H1 (cell line): ENCODE results near the gene ZDHHC3. TPM values are rescaled to one million over a fixed set of nuclear protein-coding genes. Genes with fewer than 3 reads are reported as not detected.

Source experiments
- ASH2L ChIP-seq: fragments of 200-600, 300-600 bp; sonication (generic); IDR thresholded peaks from one replicate; pipeline ENCODE4 v1.7.1; 2017; ENCODE audit warnings: low read length
- BCL11A ChIP-seq, 2 experiments: IDR thresholded peaks; one replicate each; pipeline ENCODE4 v1.6.1; 2011; ENCODE audit warnings: low read depth in 2 of 2, low read length in 2 of 2, mild to moderate bottlenecking in 2 of 2
- CHD1 ChIP-seq: IDR thresholded peaks from 2 replicates; pipeline ENCODE4 v1.6.1; 2012; ENCODE audit warnings: low read depth, low read length, improper control_type of control experiment
- CREB1 ChIP-seq: IDR thresholded peaks from 2 replicates; pipeline ENCODE4 v1.6.1; 2012; ENCODE audit warnings: inconsistent platforms
- CTBP2 ChIP-seq: IDR thresholded peaks from 2 replicates; pipeline ENCODE4 v1.7.0; 2011; ENCODE audit warnings: borderline replicate concordance, mild to moderate bottlenecking, moderate library complexity, mixed read lengths, low read length; ENCODE audit not compliant: insufficient read depth, insufficient read length
- EGR1 ChIP-seq: IDR thresholded peaks from 2 replicates; pipeline ENCODE4 v1.6.1; 2011; ENCODE audit warnings: low read depth, low read length, borderline replicate concordance
- EP300 ChIP-seq, 2 experiments: IDR thresholded peaks; 1 replicate in 1 of 2; 2 replicates in 1 of 2; pipeline ENCODE4 v1.6.1; 2011 to 2012; ENCODE audit warnings: low read depth in 2 of 2, low read length in 2 of 2, mild to moderate bottlenecking in 2 of 2, borderline replicate concordance in 1 of 2, inconsistent platforms in 1 of 2, moderate library complexity in 1 of 2
- FOSL1 ChIP-seq: IDR thresholded peaks from 2 replicates; pipeline ENCODE4 v1.6.1; 2011; ENCODE audit warnings: mild to moderate bottlenecking, low read depth, low read length, moderate library complexity; ENCODE audit not compliant: insufficient read depth
- HDAC2 ChIP-seq, 2 experiments: fragments of 300-600 bp in 1 of 2; sonication (generic) in 1 of 2; IDR thresholded peaks; 2 replicates each; pipeline ENCODE4 v1.6.1; 2011 to 2012; ENCODE audit warnings: low read depth in 2 of 2, low read length in 2 of 2, mild to moderate bottlenecking in 2 of 2, moderate library complexity in 2 of 2, borderline replicate concordance in 1 of 2, inconsistent platforms in 1 of 2
- JUND ChIP-seq: IDR thresholded peaks from 2 replicates; pipeline ENCODE4 v1.6.1; 2011; ENCODE audit warnings: mild to moderate bottlenecking, improper control_type of control experiment, low read length
- KDM4A ChIP-seq: IDR thresholded peaks from one replicate; pipeline ENCODE4 v1.7.1; 2012; ENCODE audit warnings: low read depth, mild to moderate bottlenecking, moderate library complexity, low read length, inconsistent platforms; ENCODE audit not compliant: severe bottlenecking
- KDM5A ChIP-seq: fragments of 200-600 bp; IDR thresholded peaks from 2 replicates; pipeline ENCODE4 v1.7.1; 2012; ENCODE audit warnings: mild to moderate bottlenecking, low read length, inconsistent platforms, mixed read lengths
- PHF8 ChIP-seq: fragments of 200-600 bp; sonication (generic); conservative IDR thresholded peaks from 2 replicates; pipeline ENCODE4 v1.7.1; 2012; ENCODE audit warnings: low read depth, mild to moderate bottlenecking, inconsistent platforms, low read length, moderate library complexity
- POLR2A ChIP-seq, 2 experiments: IDR thresholded peaks; 1 replicate in 1 of 2; 2 replicates in 1 of 2; pipeline ENCODE4 v1.6.1; 2011; ENCODE audit warnings: low read depth in 2 of 2, low read length in 2 of 2, mild to moderate bottlenecking in 2 of 2; ENCODE audit errors: control extremely low read depth in 1 of 2
- POU5F1 ChIP-seq: IDR thresholded peaks from 2 replicates; pipeline ENCODE4 v1.6.1; 2011; ENCODE audit warnings: low read depth, mild to moderate bottlenecking, low read length, moderate library complexity
- RBBP5 ChIP-seq: IDR thresholded peaks from 2 replicates; pipeline ENCODE4 v1.7.1; 2012; ENCODE audit warnings: low read depth, mild to moderate bottlenecking, inconsistent platforms, low read length, moderate library complexity, borderline replicate concordance
- SIN3A ChIP-seq, 2 experiments: IDR thresholded peaks in 1 of 2; conservative IDR thresholded peaks in 1 of 2; 2 replicates each; pipeline ENCODE4 v1.6.1; 2011 to 2012; ENCODE audit warnings: low read length in 2 of 2, improper control_type of control experiment in 1 of 2, low read depth in 1 of 2, mild to moderate bottlenecking in 1 of 2
- ZNF274 ChIP-seq: IDR thresholded peaks from 2 replicates; pipeline ENCODE4 v1.7.0; 2012; ENCODE audit warnings: low read length, borderline replicate concordance; ENCODE audit errors: extremely low read depth
- polyA plus RNA-seq, 7 experiments: library from polyadenylated mRNA; depleted of rRNA in 3 of 7; stranded (reverse) in 5 of 7; unstranded in 2 of 7; fragments of >200 nt in 5 of 7; fragments of 200-250 nt in 2 of 7; gene quantifications; 1 replicate in 5 of 7; 2 replicates in 1 of 7; 4 replicates in 1 of 7; pipeline versions ENCODE4 v1.2.1 to v1.2.3, GENCODE V29; 2011 to 2013; ENCODE audit warnings: missing spikeins in 2 of 7, mixed read lengths in 2 of 7
- total RNA-seq: library from RNA; stranded (reverse); fragmentation: NEBNext Ultra II Directional; extraction: Animal tissue kit (Norgen Biotek cat#: 25700); gene quantifications from 2 replicates; pipeline ENCODE4 v1.2.1, GENCODE V29; 2021
- TF ChIP-seq, protein P1 (sequence below): IDR thresholded peaks from 2 replicates; pipeline ENCODE4 v1.6.1; 2011; ENCODE audit warnings: low read length, improper control_type of control experiment
- TF ChIP-seq, protein P2 (sequence below): IDR thresholded peaks from 2 replicates; pipeline ENCODE4 v1.6.1; 2011; ENCODE audit warnings: low read depth, mild to moderate bottlenecking, low read length; ENCODE audit not compliant: insufficient read depth

ZDHHC3 gene
- total and polyA plus RNA-seq, 2 of the 8 experiments (the other 6 are each of a cell fraction or from before 2014, with no cell fraction given), result 77.4 to 88.7 TPM

DNA sequence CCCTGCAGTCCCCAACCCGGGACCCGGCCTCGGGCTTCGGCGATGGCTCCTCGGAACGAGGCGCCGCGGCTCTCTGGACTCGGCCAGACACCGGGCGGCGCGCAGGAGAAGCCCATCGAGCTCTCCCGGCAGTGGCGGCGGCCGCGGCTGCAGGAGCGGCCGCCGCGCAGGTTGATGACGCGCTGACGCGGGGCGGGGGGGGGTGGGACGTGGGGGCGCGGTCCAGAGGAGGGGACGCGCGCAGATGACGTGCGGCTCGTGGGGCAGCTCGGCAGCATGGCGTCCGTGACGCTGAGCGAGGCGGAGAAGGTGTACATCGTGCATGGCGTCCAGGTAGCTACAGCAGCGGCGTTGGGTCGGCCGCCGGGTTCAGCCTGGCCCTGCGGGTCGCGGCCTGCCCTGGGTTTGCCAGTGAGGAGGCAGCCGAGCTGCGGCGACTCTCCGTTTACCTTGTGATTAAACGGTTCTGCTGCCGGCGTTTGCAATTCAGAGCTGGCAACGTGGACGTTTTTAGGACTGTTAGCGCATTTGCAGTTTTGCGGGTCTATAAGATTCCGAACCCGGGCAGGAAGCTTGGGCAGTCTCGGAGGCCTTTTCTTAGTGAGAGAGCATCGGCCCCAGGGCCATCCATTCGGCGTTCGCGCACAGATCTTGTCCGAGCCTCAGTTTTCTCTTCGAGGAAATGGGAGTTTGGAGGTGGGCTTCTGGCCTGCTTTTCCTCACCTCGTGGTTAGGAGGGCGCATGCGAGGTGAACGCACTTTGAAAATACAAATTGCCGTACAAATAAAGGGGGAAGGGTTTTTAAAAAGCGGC, at the start of gene ZDHHC3, which contains the start of gene EXOSC7 (continued):
- no peak; the same call in 1 of the 2 replicates for TF ChIP-seq CHD1
- TF ChIP-seq JUND, result no peak
- peak; percentile 68 for TF ChIP-seq KDM5A
- TF ChIP-seq BCL11A (IDR thresholded peaks at IDR 0.05; ENCODE audit: low read depth in 2 of 2, low read length in 2 of 2), result no peak
- TF ChIP-seq ASH2L, result peak; percentile 62
- no peak for TF ChIP-seq ZNF274
- no peak for TF ChIP-seq EGR1
- peak in 1 of 2 experiments; percentile 78; a peak in 2 of 4 replicates for TF ChIP-seq SIN3A (conservative IDR thresholded peaks at IDR 0.05 in 1 of 2, IDR thresholded peaks at IDR 0.05 in 1 of 2; ENCODE audit: low read depth in 1 of 2, low read length in 2 of 2)
- peak; percentile 96 for TF ChIP-seq PHF8
- TF ChIP-seq, protein P1, sequence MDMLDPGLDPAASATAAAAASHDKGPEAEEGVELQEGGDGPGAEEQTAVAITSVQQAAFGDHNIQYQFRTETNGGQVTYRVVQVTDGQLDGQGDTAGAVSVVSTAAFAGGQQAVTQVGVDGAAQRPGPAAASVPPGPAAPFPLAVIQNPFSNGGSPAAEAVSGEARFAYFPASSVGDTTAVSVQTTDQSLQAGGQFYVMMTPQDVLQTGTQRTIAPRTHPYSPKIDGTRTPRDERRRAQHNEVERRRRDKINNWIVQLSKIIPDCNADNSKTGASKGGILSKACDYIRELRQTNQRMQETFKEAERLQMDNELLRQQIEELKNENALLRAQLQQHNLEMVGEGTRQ, result no peak
- TF ChIP-seq, protein P2, sequence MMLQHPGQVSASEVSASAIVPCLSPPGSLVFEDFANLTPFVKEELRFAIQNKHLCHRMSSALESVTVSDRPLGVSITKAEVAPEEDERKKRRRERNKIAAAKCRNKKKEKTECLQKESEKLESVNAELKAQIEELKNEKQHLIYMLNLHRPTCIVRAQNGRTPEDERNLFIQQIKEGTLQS, result 0 out of 2 replicates have a peak, but pooled peaks have one; percentile 26
- peak; percentile 89 to 98 for TF ChIP-seq POLR2A (IDR thresholded peaks at IDR 0.05; ENCODE audit: control extremely low read depth in 1 of 2, low read depth in 2 of 2, low read length in 2 of 2)
- TF ChIP-seq CTBP2, result no peak
- peak; percentile 98 for TF ChIP-seq CREB1
- peak; percentile 87 for TF ChIP-seq RBBP5
- no peak for TF ChIP-seq POU5F1
- no peak for TF ChIP-seq EP300 (IDR thresholded peaks at IDR 0.05; ENCODE audit: borderline replicate concordance in 1 of 2, low read depth in 2 of 2, low read length in 2 of 2)
- no peak for TF ChIP-seq KDM4A
- TF ChIP-seq HDAC2 (IDR thresholded peaks at IDR 0.05; ENCODE audit: borderline replicate concordance in 1 of 2, low read depth in 2 of 2, low read length in 2 of 2), result no peak
- no peak for TF ChIP-seq FOSL1
